Measurements from ENCODE around the gene IL23R.
A peak's percentile ranks its signal among the peaks of the same experiment; 100 is the strongest.

IL23R gene

GRCh38 chr1:67308136-67308535 is 141.9 kb downstream of the IL23R start:
- DNase-seq = peak; percentile 71
